Lower lobe of right lung (tissue), 2 donors: ENCODE results near the gene P2RY14. TPM values are rescaled to one million over a fixed set of nuclear protein-coding genes. Genes with fewer than 3 reads are reported as not detected.

ENCODE experiments used
- ATAC-seq, 2 donors: fragments of 200-7000 bp; cut with Tn5 transposase; one replicate each; pipeline ENCODE4 v1.9.1; 2020 to 2022; ENCODE audit warnings: mild to moderate bottlenecking in 2 of 2, moderate library complexity in 2 of 2
- DNase-seq: peaks from one replicate; pipeline ENCODE4 v3.0.0-alpha.2; 2020
- H3K27ac ChIP-seq: fragments of 200-600 bp; one replicate; pipeline ENCODE4 v1.8.0; 2022
- H3K27me3 ChIP-seq: fragments of 200-600 bp; one replicate; pipeline ENCODE4 v1.8.0; 2022; ENCODE audit warnings: low read depth
- H3K36me3 ChIP-seq: fragments of 200-600 bp; one replicate; pipeline ENCODE4 v1.8.0; 2022; ENCODE audit warnings: mild to moderate bottlenecking
- H3K4me1 ChIP-seq: fragments of 200-600 bp; one replicate; pipeline ENCODE4 v1.8.0; 2022
- H3K4me3 ChIP-seq: fragments of 200-600 bp; one replicate; pipeline ENCODE4 v1.8.0; 2022; ENCODE audit warnings: mild to moderate bottlenecking
- H3K9me3 ChIP-seq: fragments of 200-600 bp; one replicate; pipeline ENCODE4 v1.8.0; 2022
- CTCF ChIP-seq: fragments of 200-600 bp; IDR thresholded peaks from one replicate; pipeline ENCODE4 v1.8.0; 2022; ENCODE audit warnings: antibody characterized with exemption, mild to moderate bottlenecking
- intact Hi-C: fragments of 100-400 bp; cut with DNase I; formaldehyde crosslinking; loops from one replicate; pipeline ENCODE4 v1.11.0; 2022
- total RNA-seq: library from RNA; stranded (reverse); fragmentation: NEBNext Ultra II Directional; extraction: Animal tissue kit (Norgen Biotek cat#: 25700); gene quantifications from one replicate; pipeline ENCODE4 v1.2.1, GENCODE V29; 2021
- donor health status: DM: no; HTN: yes; CAD: no; lungs with severe emphysema.

The P2RY14 gene
- total RNA-seq, 1 donor from 2014 or later, result 5.7 TPM

- no peaks in the 10 kb centered on the region for H3K9me3 ChIP-seq
- peaks cover 6% of the 10 kb centered on the region for H3K4me1 ChIP-seq
- DNase-seq (no peak), ATAC-seq (no peak)
- no peak overlapping the region for H3K27ac ChIP-seq
- no peak for TF ChIP-seq CTCF
- intact Hi-C loops, result no loop called here
- H3K27me3 ChIP-seq, result no peaks in the 10 kb centered on the region
- H3K4me3 ChIP-seq, result no peak overlapping the region
- H3K36me3 ChIP-seq, result no peaks in the 10 kb centered on the region
These were observed 25.4 kb upstream of the P2RY14 start for GRCh38 chr3:151303751-151304150.

- no peak for DNase-seq
- intact Hi-C loops, result no loop called here
- no peaks in the 10 kb centered on the region for H3K27me3 ChIP-seq
- no peak for TF ChIP-seq CTCF
- H3K36me3 ChIP-seq, result no peaks in the 10 kb centered on the region
- H3K9me3 ChIP-seq, result no peaks in the 10 kb centered on the region
- H3K4me3 ChIP-seq, result no peak overlapping the region
- peaks cover 6% of the 10 kb centered on the region for H3K4me1 ChIP-seq
- no peak for ATAC-seq
- H3K27ac ChIP-seq, result no peak overlapping the region
These were observed 23.4 kb upstream of the P2RY14 start for GRCh38 chr3:151301787-151302186.

- no peak for TF ChIP-seq CTCF
- H3K4me3 ChIP-seq, result no peak overlapping the region
- ATAC-seq, result no peak
- no peaks in the 10 kb centered on the region for H3K27me3 ChIP-seq
- intact Hi-C loops, result no loop called here
- no peaks in the 10 kb centered on the region for H3K9me3 ChIP-seq
- H3K27ac ChIP-seq, result no peak overlapping the region
- no peaks in the 10 kb centered on the region for H3K36me3 ChIP-seq
- no peak for DNase-seq
- peaks cover 6% of the 10 kb centered on the region for H3K4me1 ChIP-seq
These were observed 22.2 kb upstream of the P2RY14 start for GRCh38 chr3:151300539-151300938.

GRCh38 chr3:151299006-151299405, 20.7 kb upstream of the P2RY14 start:
- H3K27me3 ChIP-seq, result no peaks in the 10 kb centered on the region
- H3K36me3 ChIP-seq, result no peaks in the 10 kb centered on the region
- no peaks in the 10 kb centered on the region for H3K4me1 ChIP-seq
- intact Hi-C loops, result no loop called here
- H3K9me3 ChIP-seq, result no peaks in the 10 kb centered on the region
- DNase-seq, result no peak
- no peak for TF ChIP-seq CTCF
- no peak for ATAC-seq
- H3K4me3 ChIP-seq, result no peak overlapping the region
- H3K27ac ChIP-seq, result no peak overlapping the region

GRCh38 chr3:151297429-151297828, 19.1 kb upstream of the P2RY14 start:
- Histone ChIP-seq H3K27ac (no peak overlapping the region), H3K4me3 (no peak overlapping the region), H3K4me1 (no peaks in the 10 kb centered on the region), H3K9me3 (no peaks in the 10 kb centered on the region), H3K36me3 (no peaks in the 10 kb centered on the region), H3K27me3 (no peaks in the 10 kb centered on the region)
- TF ChIP-seq CTCF, result no peak
- ATAC-seq (no peak), DNase-seq (no peak)
- intact Hi-C loops, result no loop called here

GRCh38 chr3:151296226-151296625, 17.9 kb upstream of the P2RY14 start:
- no peak for DNase-seq
- Histone ChIP-seq H3K36me3 (no peaks in the 10 kb centered on the region), H3K27ac (no peak overlapping the region), H3K9me3 (no peaks in the 10 kb centered on the region), H3K4me1 (no peaks in the 10 kb centered on the region), H3K4me3 (no peak overlapping the region), H3K27me3 (no peaks in the 10 kb centered on the region)
- no peak for TF ChIP-seq CTCF
- intact Hi-C loops, result no loop called here
- ATAC-seq, result no peak
